OCI-LY3 (cell line): ENCODE measurements around the gene KCNA10.

Source experiments
- H2AFZ ChIP-seq: fragments of 200-600, 300-600 bp; shearing (Covaris generic); 2 replicates; pipeline ENCODE4 v1.6.0; 2014; ENCODE audit warnings: antibody characterized with exemption, low read depth, low read length
- H3K27ac ChIP-seq: fragments of 200-600, 300-600 bp; sonication (generic); 2 replicates; pipeline ENCODE4 v1.5.1; 2014; ENCODE audit warnings: mild to moderate bottlenecking, low read length, moderate library complexity, mixed read lengths
- H3K27me3 ChIP-seq: fragments of 200-600, 300-600 bp; sonication (generic); 2 replicates; pipeline ENCODE4 v1.6.1; 2014; ENCODE audit warnings: low read depth, low read length, mixed read lengths
- H3K36me3 ChIP-seq: fragments of 200-600, 300-600 bp; sonication (generic); replicated peaks from 2 replicates; pipeline ENCODE3; 2014; ENCODE audit warnings: low read depth, low read length, mixed read lengths
- H3K4me1 ChIP-seq: fragments of 300-600, 200-600 bp; sonication (generic); 2 replicates; pipeline ENCODE4 v1.6.1; 2014; ENCODE audit warnings: low read length, mixed read lengths
- H3K4me2 ChIP-seq: fragments of 200-600, 300-600 bp; sonication (generic); 2 replicates; pipeline ENCODE4 v1.6.1; 2014; ENCODE audit warnings: low read length, mixed read lengths
- H3K4me3 ChIP-seq: fragments of 300-600, 200-600 bp; sonication (generic); 2 replicates; pipeline ENCODE4 v1.5.1; 2014; ENCODE audit warnings: antibody characterized with exemption, mild to moderate bottlenecking, low read length, moderate library complexity
- H3K79me2 ChIP-seq: fragments of 300-600, 200-600 bp; shearing (Covaris generic); 2 replicates; pipeline ENCODE4 v1.6.1; 2014; ENCODE audit warnings: mild to moderate bottlenecking, low read length, mixed read lengths
- H3K9ac ChIP-seq: fragments of 300-600, 200-600 bp; shearing (Covaris generic); 2 replicates; pipeline ENCODE4 v1.6.0; 2014; ENCODE audit warnings: mild to moderate bottlenecking, low read length, moderate library complexity
- H3K9me3 ChIP-seq: fragments of 200-600, 300-600 bp; shearing (Covaris generic); 2 replicates; pipeline ENCODE4 v1.6.1; 2014; ENCODE audit warnings: low read length, mixed read lengths; ENCODE audit not compliant: insufficient read depth
- H4K20me1 ChIP-seq: fragments of 200-600, 300-600 bp; sonication (generic); 2 replicates; pipeline ENCODE4 v1.6.1; 2016; ENCODE audit warnings: low read length, mixed read lengths; ENCODE audit not compliant: insufficient read depth
- CTCF ChIP-seq: fragments of 200-600, 300-600 bp; sonication (generic); IDR thresholded peaks from 2 replicates; pipeline ENCODE4 v1.5.1; 2014; ENCODE audit warnings: antibody characterized with exemption, low read length, low read depth
- EZH2phosphoT487 ChIP-seq: fragments of 200-600 bp; shearing (Covaris generic); IDR thresholded peaks from 2 replicates; pipeline ENCODE4 v1.6.1; 2018; ENCODE audit warnings: antibody characterized with exemption, mixed run types, low read depth

KCNA10 gene

GRCh38 chr1:110483308-110483685, 35.7 kb downstream of the KCNA10 start:
- TF ChIP-seq EZH2phosphoT487, result no peak
- TF ChIP-seq CTCF, result no peak
- Histone ChIP-seq H3K27me3 (no peaks in the 10 kb centered on the region), H3K4me1 (no peaks in the 10 kb centered on the region), H4K20me1 (no peaks in the 10 kb centered on the region), H3K4me3 (no peak overlapping the region), H3K27ac (no peak overlapping the region), H2AFZ (no peak overlapping the region), H3K9ac (no peak overlapping the region), H3K9me3 (no peaks in the 10 kb centered on the region), H3K4me2 (no peak overlapping the region), H3K36me3 (no peaks in the 10 kb centered on the region), H3K79me2 (no peaks in the 10 kb centered on the region)

GRCh38 chr1:110482662-110483307, 36.2 kb downstream of the KCNA10 start:
- H3K4me1 ChIP-seq, result no peaks in the 10 kb centered on the region
- H2AFZ ChIP-seq, result no peak overlapping the region
- no peaks in the 10 kb centered on the region for H3K79me2 ChIP-seq
- H3K9me3 ChIP-seq, result no peaks in the 10 kb centered on the region
- no peak overlapping the region for H3K9ac ChIP-seq
- TF ChIP-seq EZH2phosphoT487 (no peak), CTCF (no peak)
- H4K20me1 ChIP-seq, result no peaks in the 10 kb centered on the region
- no peak overlapping the region for H3K27ac ChIP-seq
- no peak overlapping the region for H3K4me2 ChIP-seq
- H3K36me3 ChIP-seq, result no peaks in the 10 kb centered on the region
- no peak overlapping the region for H3K4me3 ChIP-seq
- no peaks in the 10 kb centered on the region for H3K27me3 ChIP-seq

GRCh38 chr1:110481968-110482623, 36.9 kb downstream of the KCNA10 start:
- no peaks in the 10 kb centered on the region for H4K20me1 ChIP-seq
- TF ChIP-seq EZH2phosphoT487, result no peak
- TF ChIP-seq CTCF, result no peak
- no peak overlapping the region for H2AFZ ChIP-seq
- no peaks in the 10 kb centered on the region for H3K4me1 ChIP-seq
- H3K27ac ChIP-seq, result no peak overlapping the region
- H3K9ac ChIP-seq, result no peak overlapping the region
- H3K9me3 ChIP-seq, result no peaks in the 10 kb centered on the region
- H3K4me3 ChIP-seq, result no peak overlapping the region
- H3K36me3 ChIP-seq, result no peaks in the 10 kb centered on the region
- H3K79me2 ChIP-seq, result no peaks in the 10 kb centered on the region
- H3K27me3 ChIP-seq, result no peaks in the 10 kb centered on the region
- H3K4me2 ChIP-seq, result no peak overlapping the region

GRCh38 chr1:110480356-110481096, 38.4 kb downstream of the KCNA10 start:
- Histone ChIP-seq H3K4me2 (no peak overlapping the region), H3K27ac (no peak overlapping the region), H3K27me3 (no peaks in the 10 kb centered on the region), H2AFZ (no peak overlapping the region), H3K9ac (no peak overlapping the region), H3K4me3 (no peak overlapping the region), H3K9me3 (no peaks in the 10 kb centered on the region), H3K36me3 (no peaks in the 10 kb centered on the region), H3K4me1 (no peaks in the 10 kb centered on the region), H3K79me2 (no peaks in the 10 kb centered on the region), H4K20me1 (no peaks in the 10 kb centered on the region)
- TF ChIP-seq EZH2phosphoT487 (no peak), CTCF (no peak)
